NCI-H1105 (cell line): ENCODE results near the gene RIMBP2.
"Not testable (repeated sequence)": the region's sequence is repeated elsewhere in the genome, so short reads cannot be mapped to it uniquely, and the experiment has no call there.

Source experiments
- DNase-seq: peaks from one replicate; lab custom pipeline; 2025; lab: John Stamatoyannopoulos, UW

The RIMBP2 gene

DNA sequence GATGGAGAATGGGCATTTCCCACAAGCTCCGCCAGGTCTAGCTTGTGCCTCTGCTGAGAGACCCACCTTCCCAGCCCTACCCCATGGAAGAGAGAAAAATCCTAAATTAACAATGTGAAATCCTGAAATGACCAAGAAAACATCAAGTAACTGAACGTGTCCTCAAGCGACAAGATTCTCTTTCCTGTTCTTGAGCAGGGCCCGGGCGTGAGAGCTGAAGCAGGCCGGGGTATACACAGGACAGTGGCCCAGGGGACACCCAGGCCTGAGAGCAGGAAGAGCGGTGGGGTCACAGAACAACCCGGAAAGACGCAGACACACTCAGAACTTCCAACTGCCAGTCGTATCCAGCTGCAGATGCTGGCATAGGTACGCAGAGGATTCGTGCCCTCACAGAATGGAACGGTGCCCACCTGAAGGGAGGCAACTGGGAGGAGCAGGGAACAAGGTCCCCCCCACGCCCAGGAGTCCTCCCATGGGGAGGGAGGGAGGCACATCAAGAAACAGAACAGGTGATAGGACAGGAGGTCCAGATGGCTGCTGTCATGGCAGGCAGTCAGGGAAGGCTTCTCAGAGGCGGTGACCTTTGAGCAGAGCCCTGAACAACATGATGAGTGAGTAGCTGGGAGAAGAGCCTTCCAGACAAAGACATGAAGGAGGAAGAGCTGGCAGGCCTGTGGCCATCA lies 9.1 kb downstream of the RIMBP2 start:
- DNase-seq = no peak

DNA sequence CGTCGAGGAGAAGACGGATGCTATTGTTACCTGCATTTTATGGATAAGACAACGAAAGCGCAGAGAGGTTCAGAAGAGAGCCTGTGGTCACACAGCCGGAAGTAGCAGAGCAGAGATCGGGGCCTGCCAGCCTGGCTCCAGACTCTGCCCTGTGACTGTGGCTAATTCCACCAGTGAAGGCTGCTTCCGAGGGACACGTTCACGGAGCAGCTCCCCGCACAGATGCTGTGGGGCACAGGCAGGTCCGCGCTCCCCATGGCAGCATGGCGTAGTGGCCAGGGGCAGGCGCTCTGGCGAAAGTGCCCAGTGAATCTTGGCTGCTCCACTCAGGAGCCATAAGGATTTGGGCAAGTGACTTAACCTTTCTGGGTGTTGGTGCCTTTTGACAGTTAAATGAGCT lies 9.8 kb downstream of the RIMBP2 start:
- DNase-seq = no peak

DNA sequence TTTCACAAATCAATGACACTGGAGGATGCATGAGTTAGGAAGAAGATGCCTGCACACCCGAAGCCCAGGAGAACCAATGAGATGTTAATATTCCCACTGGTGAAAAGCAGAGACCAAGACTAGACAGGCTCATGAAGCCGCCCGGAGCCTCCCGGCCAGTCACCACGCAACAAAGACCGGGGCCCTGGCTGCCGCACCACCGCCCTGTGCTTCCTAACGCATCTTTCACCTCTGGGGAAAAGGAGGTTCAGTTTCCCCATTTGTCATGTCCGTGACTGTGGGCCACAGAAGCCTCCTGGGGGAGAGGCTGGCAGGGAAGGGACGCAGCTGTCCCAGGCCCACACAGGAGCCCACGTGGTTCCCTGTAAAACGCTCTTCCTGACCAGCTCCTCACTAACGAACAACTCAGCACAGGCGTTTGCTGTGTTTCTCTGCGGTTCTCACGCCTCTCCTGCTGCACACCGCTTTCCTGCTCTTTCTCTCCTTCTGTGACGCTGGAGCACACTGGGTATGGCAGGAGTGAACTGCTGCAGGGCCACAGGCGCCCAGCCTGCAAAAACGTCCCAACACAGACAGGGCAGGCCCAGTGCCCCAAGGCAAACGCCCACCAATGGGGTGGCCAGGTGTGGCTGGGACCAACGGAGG lies 10.8 kb downstream of the RIMBP2 start:
- DNase-seq = no peak

DNA sequence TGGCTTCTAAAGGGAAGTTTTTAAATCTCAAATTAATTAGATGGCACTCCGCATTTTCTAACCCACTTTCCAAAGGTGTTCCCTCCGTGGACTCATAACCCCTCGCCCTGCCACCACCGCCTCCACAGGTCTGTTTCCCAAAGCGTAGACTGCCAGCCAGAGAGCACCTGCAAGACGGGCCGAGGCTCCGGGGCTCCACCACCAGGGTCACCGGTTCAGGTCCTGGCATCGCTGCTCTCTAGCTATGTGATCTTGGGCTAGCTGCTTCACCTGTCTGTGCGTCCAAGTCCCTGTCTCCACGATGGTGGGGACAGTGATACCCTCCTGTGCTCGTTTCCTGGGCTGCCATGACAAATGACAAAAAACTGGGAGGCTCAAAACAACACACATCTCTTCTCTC lies 11.5 kb downstream of the RIMBP2 start:
- DNase-seq = no peak

DNA sequence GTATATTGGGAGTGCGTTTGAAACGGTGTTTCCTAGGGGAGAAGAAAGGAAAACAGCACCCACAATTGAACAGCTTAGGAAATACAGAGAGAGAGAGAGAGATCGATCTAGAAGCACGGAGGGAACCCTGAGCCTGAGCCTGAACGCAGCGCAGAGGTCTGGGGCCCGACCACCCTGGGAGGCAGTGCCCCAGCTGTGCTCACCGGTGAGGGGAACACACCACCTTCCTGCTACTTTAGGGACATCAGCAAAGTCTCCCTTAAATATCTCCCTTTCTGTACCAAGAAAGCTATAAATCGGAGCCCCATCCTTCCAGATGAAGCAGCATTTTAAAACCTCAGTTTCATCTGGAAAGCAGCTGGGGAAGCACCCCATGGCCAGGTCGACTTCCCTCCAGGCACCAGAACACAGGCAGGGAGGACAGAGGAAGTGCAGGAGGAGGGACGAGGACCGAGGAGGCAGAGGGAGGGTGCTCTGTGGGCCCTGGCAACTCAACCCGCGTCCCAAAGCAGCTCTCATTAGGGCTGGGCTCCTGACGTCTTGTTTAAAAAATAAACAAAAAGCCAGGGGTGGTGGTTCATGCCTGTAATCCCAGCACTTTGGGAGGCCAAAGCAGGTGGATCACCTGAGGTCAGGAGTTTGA lies 12.2 kb downstream of the RIMBP2 start:
- no peak for DNase-seq

DNA sequence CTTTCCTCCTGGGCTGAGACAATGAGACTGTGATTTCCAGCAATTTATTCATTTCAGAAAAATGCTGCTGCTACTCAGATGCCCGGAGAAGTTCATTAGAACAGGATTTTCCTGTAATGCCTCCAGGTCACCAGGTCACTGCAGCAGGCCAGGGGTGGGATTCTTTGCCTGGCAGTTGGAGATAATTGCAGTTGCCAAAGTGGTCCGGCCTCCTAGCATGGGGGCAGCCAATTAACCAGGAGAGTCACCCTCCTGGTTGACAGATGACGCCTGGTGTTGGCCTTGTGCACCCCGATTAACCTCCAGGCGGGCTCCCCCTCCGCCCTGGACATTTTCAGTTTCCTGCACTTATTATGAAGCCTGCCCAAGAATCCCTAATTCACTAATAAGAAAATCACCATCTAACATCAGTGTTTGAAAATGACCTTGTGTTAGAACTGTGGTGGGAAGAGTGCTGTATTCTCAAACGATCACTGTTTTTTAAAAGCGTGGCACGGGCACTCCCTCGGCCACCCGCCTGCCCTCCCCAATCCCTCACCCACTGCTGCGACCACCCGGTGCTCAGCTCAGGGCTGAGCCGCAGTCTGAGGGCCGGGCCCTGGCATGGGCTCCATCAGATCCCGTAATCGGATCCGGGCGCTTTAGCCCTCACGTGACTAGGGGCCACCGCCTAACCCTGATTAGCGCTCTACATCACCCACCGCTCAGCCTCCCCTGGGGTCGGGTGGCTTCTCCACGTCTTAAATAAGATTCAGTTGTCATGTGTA lies 12.9 kb downstream of the RIMBP2 start:
- no peak for DNase-seq

DNA sequence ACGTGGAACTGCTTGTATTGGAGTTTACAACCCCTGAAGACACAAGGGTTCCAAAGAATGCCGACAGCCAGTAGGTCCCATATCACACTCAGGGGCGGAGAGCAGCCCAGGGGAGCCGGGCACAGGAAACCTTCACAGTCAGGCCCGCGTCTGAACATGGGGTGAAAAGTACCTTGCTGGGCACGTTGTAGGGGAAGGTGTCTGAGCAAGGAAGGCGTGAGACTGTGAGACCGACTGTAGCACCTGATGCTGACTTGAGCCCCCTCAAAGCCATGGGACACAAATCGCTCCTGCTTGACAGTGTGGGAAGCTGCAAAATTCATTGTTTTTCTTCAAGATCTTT lies 14.7 kb downstream of the RIMBP2 start:
- DNase-seq = no peak

DNA sequence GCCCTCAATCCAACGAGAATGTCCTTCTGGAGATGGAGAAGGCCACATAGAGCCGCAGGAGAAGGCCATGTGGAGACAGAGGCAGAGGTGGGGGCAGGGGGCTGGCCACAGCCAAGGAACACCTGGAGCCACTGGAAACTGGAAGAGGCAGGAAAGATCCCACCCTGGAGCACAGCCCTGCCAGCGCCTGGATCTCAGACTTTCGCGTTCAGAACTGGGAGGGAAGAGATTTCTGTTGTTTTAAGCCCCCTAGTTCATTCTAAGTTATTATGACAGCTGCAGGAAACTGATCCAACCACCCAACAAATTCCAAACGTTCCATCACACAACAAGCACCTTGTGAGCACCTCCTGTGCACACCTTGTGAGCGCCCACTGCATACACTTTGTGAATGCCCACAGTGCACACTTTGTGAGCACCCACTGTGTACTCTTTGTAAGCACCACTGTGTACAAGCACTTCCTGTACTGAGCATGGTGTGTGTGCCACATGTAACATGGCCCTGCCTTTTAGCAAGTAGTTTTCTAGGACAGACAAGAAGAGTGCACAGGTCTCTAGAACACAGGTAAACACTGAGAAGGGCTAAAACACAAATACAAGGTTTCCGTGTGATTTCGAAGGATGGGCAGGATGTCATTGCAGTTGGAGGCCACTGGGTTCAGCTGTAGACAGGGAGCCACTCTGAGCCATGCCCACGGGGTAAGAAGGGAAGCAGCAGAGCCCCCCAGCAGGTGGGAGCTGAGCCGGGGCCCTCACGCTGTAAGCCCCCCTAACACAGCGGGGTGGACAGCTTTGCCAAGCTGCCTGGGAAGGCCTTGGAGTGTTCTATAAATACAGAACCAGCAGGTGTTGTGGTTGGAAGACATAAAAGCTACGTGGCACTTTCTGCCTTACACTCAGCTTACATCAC lies 15.4 kb downstream of the RIMBP2 start:
- no peak for DNase-seq

DNA sequence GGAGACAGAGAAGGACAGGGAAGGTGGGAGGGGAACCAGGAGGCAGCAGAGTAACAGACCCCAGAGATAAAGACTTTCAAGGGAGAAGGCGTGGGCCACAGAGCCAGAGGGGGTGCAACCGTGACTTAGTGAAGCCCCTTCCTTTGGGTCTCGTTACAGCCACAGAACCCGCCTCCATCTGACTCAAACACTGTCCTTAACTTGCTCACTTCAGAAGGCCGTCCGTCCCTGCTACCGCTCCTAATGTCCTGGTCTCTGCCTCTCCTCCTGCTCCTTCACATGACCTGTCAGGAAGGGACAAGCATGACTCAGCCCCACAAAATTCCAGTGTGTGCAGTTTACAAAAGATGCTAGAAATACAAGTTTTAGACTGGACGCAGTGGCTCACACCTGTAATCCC lies 18.0 kb downstream of the RIMBP2 start:
- no peak for DNase-seq

DNA sequence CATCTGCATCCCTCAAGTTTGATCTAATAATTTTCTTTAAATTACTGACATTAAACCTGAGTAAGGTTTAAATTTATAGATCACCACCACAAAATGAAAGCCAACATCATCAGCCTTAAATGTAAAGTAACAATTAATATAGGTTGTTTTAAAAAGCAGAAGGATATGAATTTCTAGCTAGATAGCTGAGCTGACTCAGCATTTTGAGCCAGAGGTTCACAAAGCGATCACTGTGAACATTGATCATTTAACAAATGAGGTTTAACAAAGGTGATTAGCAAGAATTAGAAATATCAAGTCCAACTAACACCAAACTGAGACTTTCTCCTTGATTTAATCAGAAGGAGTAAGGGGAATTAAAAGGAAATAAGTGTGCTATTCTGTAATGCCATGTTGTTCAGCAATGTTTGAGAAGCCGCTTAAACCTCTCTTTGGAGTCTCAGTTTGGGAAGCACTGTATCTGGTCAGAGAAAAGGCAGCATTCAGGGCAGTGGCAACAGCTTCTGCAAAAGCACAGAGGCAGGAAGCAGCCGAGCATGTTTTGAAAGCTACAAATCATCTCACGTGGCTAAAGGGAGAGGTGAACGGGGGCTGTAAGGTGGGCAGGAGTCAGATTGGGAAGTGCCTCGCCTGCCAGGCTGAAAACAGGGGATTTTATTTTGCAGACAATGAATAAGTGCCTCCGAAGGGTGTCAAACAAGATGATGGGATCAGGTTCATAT lies 19.6 kb downstream of the RIMBP2 start:
- DNase-seq = no peak

DNA sequence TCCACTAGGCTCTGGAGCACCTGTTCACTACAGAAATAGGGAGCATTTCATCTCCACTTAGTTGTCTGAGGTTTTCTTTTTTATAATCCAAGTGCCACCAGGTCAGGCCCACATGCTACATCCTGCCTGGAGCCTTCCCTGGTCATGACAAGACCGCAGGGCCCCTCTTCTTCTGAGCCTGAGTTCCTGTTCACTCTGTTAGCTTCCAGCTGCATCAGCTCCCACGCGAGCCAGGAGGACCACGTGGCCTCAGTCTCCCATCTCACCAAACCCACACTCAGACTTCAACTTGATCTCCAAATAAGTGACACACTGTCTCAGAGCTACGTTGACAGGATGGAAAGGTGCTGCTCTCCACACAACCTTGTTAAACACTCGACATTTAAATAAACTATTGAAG lies 21.0 kb downstream of the RIMBP2 start:
- DNase-seq = no peak

DNA sequence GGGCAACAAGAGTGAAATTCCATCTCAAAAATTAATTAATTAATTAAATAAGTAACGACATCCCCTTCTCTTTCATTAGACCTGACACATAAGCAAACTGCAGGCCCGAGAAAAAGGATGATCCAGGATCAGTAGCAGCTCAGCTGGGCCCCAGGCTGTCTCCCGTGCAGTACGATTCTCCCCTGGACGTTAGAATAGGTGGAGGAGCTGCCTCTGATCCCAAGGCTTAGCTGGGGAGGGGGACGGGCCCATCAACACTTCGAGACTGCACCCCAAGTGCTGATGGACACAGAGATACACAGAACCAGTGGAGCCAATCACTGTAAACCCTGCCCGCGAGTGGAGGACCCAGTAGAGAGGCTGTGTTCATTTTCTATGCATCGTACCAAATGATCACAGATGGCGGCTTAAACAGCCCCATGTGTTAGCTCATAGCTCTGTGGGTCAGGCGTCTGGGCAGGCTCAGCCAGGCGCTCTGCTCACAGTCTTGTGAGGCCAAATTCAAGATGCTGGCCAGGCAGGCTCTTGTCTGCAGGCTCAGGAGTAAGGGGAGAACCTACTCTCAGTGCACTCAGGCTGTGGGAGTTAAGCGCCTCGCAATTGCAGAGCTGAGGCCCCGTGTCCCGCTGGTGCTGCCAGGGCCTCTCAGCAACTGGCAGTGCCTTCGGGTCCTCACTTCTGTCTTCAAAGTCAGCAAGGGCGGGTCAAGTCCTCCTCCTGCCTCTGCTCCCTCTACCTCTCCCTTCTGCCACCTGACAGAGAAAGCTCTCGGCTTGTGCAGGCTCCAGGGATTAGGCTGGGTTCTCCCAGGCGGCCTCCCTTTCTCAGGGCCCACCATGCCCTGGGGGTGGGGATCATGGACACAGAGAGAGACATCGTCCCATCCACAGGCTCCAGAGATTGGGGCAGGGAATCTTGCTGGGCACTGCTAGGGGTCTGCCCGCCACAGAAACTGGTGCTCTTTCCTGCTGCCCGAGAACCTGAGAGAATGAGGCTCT lies 26.4 kb downstream of the RIMBP2 start:
- DNase-seq = no peak

DNA sequence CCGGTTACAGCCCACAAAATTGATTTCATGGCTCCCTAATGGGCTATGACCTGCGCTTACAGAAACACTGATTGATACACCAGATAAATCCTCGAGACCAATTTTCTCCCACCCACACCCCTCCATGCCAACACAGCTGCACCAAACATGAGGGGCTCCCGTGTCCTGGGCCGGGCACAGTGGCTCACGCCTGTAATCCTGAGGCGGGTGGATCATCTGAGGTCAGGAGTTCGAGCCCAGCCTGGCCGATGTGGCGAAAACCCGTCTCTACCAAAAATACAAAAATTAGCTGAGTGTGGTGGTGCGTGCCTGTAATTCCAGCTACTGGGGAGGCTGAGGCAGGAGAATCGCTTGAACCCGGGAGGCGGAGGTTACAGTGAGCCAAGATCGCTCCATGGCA lies 27.1 kb downstream of the RIMBP2 start:
- not testable (repeated sequence) for DNase-seq

DNA sequence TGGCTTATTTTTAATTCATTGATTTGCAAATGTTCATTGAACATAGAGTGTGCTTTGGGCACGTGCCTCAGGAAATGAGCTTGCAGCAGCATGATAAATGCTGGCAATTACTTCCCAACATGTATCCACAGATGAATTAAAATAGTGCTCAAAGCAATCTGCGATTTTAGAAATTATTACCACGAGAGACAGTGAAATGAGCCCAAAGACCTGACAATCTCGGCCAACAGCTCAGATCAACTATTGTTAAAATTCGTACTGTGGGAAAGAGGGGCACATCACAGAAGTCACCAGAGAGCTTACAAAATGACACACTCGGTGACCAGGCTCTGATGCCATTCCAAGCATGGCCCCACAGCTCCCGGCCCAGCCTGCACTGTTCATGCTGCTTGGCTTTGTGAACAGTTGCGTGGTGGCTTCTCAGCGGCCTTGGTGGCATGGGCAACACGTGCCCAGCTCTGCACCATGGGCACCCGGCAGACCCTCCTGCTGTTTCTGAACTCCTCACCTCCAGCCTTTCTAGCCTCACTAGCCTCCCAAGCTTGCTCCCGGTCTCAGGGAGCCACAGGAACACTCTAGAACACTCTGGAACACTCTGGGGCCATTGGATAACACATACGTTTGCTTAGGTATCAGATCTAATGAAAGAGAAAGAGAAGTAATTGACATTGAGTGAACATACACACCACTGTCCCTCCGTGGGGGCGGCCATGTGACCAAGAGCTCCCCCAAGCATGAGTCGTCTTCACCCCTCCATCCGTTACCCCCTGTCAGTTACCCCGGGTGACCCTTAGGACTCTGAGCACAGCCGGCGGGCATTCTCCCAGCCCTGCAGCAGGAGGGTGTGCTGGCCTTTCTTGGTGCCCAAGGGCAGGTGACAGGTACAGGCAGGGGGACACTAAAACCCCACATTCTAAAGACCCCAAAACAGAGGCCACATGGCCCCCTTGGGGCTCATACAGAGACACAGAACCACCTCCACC lies 28.0 kb downstream of the RIMBP2 start:
- no peak for DNase-seq

DNA sequence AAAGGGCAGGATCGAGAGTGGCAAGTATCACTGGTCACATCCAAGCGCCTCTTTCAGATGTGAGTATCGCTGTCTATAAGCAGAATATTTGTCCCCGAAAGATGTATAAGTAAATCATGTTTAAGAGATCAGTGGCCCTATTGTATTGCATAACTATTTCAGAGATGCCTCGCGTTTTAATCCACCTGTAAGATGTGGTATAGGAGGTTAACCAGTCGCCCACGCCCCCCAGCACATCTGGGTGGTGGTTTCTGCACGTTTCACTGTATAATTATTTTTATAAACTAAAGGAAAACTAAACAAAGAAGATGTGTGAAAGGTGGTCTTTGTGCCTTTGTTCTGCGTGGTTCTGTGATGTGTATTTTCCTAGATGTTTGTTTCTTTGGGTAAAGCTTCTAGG lies 28.9 kb downstream of the RIMBP2 start:
- no peak for DNase-seq

DNA sequence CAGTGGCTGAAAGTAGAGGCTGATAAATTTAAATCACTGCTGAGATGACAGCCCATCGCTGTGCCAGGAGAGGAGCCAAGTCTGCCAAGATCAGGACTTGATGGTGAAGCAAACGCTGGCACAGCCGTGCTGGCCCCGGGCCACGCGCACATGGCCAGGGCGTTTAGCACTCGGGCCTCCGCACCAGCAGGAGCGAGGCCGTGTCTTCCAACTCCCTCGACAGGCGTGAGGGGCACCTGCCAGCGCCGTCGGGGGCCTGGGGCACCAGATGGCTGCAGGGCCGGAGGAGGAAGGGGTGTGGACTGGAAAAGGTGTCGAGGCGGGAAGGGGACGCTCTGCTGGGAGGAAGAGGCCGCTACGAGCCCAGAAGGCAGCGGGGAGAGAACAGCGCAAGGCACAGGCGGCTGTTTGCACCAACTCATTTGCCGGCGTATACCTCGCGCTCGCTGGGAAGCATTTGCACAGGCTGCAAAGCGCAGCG lies 29.5 kb downstream of the RIMBP2 start:
- no peak for DNase-seq

DNA sequence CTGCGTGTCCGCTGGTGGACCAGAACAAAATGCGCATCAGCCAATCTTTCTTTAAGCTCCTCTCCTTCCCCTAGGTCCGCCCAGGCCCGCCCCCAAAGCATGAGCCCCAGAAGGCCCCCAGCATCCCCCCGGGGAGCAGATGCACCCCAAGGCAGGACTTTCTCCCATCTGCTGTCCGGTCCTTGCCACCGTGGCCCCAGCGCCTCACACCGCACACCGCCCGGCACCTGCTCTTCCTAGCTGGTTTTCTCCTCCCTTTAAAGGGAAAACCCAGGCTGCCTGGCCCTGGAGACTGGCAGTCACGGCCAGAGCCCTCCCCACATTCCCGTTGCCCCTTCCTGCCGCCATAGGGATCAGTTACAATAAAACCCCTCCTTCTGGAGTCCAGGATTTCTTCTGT lies 30.2 kb downstream of the RIMBP2 start:
- DNase-seq = no peak

DNA sequence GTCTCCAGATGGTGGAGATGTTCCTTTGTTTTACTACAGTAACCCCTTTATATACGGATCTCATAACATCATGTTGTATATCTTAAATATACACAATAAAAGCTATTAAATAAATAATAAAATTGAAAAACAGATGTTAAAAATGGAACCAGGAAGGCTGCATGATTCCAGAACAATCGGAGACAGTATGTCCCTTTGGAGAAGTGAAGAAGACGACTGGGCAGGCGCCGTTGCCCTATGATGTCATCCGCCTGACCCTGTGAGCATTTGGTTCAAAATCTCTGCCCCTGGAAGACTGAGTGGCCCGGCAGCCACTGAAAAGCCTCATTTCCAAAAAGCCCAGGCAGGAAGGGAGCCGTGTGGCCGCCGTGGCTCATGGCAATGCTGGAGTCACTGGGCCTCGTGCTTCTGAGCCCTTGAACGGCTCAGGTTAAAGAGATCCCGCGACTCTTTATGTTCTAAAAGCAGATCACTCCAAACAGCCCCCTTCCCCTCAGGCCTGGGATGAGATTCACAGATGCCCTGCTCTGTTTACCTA lies 30.8 kb downstream of the RIMBP2 start:
- DNase-seq = no peak
